ENCODE results near the gene SH3D19.

DNA sequence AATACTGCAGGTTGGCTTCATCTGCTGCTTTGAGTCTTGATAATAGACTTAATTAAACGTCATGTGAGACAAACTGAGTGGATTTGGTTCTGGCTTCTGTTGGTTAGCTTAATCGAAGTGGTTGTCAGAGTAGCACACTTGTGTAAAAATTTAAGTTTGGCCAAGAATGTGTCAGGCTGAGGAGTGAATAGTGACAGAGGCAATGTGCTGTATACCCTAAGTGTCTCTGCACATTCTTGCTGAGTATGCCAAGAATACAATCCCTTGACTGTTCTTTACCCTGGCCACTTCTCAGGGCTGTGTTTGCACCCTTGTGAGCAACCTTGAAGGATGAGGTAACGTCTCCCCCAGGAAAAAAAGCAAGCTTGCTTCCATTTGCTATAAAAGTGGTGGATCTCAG is 211.1 kb downstream of the SH3D19 start:
- TF ChIP-seq, protein P1, sequence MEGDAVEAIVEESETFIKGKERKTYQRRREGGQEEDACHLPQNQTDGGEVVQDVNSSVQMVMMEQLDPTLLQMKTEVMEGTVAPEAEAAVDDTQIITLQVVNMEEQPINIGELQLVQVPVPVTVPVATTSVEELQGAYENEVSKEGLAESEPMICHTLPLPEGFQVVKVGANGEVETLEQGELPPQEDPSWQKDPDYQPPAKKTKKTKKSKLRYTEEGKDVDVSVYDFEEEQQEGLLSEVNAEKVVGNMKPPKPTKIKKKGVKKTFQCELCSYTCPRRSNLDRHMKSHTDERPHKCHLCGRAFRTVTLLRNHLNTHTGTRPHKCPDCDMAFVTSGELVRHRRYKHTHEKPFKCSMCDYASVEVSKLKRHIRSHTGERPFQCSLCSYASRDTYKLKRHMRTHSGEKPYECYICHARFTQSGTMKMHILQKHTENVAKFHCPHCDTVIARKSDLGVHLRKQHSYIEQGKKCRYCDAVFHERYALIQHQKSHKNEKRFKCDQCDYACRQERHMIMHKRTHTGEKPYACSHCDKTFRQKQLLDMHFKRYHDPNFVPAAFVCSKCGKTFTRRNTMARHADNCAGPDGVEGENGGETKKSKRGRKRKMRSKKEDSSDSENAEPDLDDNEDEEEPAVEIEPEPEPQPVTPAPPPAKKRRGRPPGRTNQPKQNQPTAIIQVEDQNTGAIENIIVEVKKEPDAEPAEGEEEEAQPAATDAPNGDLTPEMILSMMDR (IDR thresholded peaks at IDR 0.05), result no peak
- TF ChIP-seq POLR2A (IDR thresholded peaks at IDR 0.05) (no peak), POLR2AphosphoS5 (IDR thresholded peaks at IDR 0.05) (no peak)
